ENCODE measurements around the gene TC2N. TPM values are rescaled to one million over a fixed set of nuclear protein-coding genes. Genes with fewer than 3 reads are reported as not detected.

Gene TC2N
- total RNA-seq, 1 experiment from 2014 or later: 30.6 TPM

DNA sequence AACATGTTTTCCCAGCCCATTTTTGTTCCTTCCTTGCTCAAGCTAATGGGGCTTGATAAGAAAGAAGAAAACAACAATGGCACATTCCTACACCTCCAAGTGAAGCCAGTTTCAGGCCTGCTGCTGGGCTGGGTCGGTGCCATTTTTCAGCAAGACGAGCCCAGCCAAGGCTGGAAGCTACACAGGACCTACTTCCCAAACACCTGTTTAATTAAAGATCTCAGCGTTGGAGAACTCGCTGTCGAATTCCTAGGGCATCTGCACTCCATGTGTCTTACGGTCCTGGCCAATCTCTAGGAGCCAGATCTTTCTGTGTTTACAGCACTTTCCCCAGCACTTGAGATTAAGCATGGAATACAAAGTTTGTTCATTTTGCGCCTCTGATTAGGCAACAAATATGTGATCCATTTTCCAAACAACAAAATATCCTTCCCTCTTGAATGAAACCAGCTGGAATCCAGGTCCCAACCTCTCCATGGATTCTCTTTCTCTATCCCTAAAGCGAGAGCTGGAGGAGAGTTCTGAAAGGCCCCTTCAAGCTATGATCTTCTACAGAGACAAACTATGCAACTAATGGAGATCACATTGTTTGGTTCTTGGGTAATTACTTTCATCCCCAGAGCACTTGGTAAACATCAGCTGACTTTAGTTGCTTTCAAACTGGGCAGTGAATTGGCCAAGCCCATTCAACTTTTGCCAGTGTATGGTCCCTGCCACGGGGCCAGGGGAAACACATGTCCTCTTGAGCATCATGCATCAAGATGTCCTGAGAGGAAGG lies 34.3 kb upstream of the TC2N start:
- Mint-ChIP-seq H3K27ac (ENCODE audit: unreplicated experiment) (no peak overlapping the region), H3K36me3 (ENCODE audit: insufficient read depth, unreplicated experiment) (no peaks in the 10 kb centered on the region), H3K27me3 (ENCODE audit: insufficient read depth, unreplicated experiment) (no peaks in the 10 kb centered on the region), H3K4me3 (ENCODE audit: unreplicated experiment) (no peak overlapping the region), H3K4me1 (ENCODE audit: low read depth, unreplicated experiment) (no peaks in the 10 kb centered on the region), H3K9me3 (ENCODE audit: unreplicated experiment) (no peaks in the 10 kb centered on the region)
- Histone ChIP-seq H3K4me1 (no peaks in the 10 kb centered on the region), H3K27me3 (replicated peaks; ENCODE audit: control insufficient read depth, insufficient read depth, low read length) (no peaks in the 10 kb centered on the region), H3K36me3 (ENCODE audit: control insufficient read depth, insufficient read depth, low read length) (no peaks in the 10 kb centered on the region), H3K4me3 (ENCODE audit: low read depth, low read length) (no peak overlapping the region), H3K9me3 (no peaks in the 10 kb centered on the region)
- no TSS peak for BruUV-seq (replicated peaks)
- ChIA-PET POLR2A (no interaction called here), CTCF (interaction anchor here (1.0 kb wide), 1 partner anchor 10 kb away, joined by 5 read pairs; no protein-coding TSS in a partner anchor)
- no peak for DNase-seq
- intact Hi-C loops (cut with micrococcal nuclease; ENCODE audit: unreplicated experiment): no loop called here
- TF ChIP-seq, protein P1, sequence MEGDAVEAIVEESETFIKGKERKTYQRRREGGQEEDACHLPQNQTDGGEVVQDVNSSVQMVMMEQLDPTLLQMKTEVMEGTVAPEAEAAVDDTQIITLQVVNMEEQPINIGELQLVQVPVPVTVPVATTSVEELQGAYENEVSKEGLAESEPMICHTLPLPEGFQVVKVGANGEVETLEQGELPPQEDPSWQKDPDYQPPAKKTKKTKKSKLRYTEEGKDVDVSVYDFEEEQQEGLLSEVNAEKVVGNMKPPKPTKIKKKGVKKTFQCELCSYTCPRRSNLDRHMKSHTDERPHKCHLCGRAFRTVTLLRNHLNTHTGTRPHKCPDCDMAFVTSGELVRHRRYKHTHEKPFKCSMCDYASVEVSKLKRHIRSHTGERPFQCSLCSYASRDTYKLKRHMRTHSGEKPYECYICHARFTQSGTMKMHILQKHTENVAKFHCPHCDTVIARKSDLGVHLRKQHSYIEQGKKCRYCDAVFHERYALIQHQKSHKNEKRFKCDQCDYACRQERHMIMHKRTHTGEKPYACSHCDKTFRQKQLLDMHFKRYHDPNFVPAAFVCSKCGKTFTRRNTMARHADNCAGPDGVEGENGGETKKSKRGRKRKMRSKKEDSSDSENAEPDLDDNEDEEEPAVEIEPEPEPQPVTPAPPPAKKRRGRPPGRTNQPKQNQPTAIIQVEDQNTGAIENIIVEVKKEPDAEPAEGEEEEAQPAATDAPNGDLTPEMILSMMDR (IDR thresholded peaks at IDR 0.05; ENCODE audit: insufficient read depth in 1 of 2, low read depth in 1 of 2, low read length in 1 of 2, severe bottlenecking in 1 of 2, unreplicated experiment in 1 of 2): no peak

DNA sequence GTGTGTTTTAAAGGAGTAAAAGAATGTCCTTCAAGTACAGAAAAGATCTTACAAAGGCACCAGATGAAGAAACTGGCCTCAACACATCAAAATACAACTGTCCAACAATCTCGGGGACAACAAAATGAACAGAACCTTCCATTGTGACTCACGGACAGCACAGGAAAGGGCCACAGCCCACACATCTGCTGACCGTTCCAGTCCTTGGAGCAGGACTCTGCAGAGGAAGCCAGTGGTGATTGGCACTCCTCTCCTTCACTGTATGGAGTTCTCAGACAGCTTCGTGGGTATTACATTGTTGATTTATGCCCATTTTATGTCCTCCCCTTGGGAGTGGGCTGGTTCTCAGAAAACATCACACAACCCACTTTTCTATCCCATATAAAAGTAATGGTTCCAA lies 32.5 kb upstream of the TC2N start:
- DNase-seq: no peak
- no peaks in the 10 kb centered on the region for H3K36me3 ChIP-seq (ENCODE audit: control insufficient read depth, insufficient read depth, low read length)
- Mint-ChIP-seq H3K27me3 (ENCODE audit: insufficient read depth, unreplicated experiment) (no peaks in the 10 kb centered on the region), H3K4me3 (ENCODE audit: unreplicated experiment) (no peak overlapping the region), H3K27ac (ENCODE audit: unreplicated experiment) (no peak overlapping the region), H3K4me1 (ENCODE audit: low read depth, unreplicated experiment) (no peaks in the 10 kb centered on the region), H3K9me3 (ENCODE audit: unreplicated experiment) (no peaks in the 10 kb centered on the region), H3K36me3 (ENCODE audit: insufficient read depth, unreplicated experiment) (no peaks in the 10 kb centered on the region)
- no peak overlapping the region for H3K4me3 ChIP-seq (ENCODE audit: low read depth, low read length)
- BruUV-seq (replicated peaks): no TSS peak
- H3K4me1 ChIP-seq: no peaks in the 10 kb centered on the region
- TF ChIP-seq, protein P1 (IDR thresholded peaks at IDR 0.05; ENCODE audit: insufficient read depth in 1 of 2, low read depth in 1 of 2, low read length in 1 of 2, severe bottlenecking in 1 of 2, unreplicated experiment in 1 of 2): no peak
- intact Hi-C loops (cut with micrococcal nuclease; ENCODE audit: unreplicated experiment): loop anchor here (2.0 to 5.0 kb wide), 2 partner anchors 183 to 249 kb away; no protein-coding TSS in a partner anchor
- no peaks in the 10 kb centered on the region for H3K27me3 ChIP-seq (replicated peaks; ENCODE audit: control insufficient read depth, insufficient read depth, low read length)
- CTCF ChIA-PET: interaction anchor here (0.6 to 1.1 kb wide), 4 partner anchors 41 to 250 kb away, joined by 3 to 8 read pairs (median 4); no protein-coding TSS in a partner anchor
- H3K9me3 ChIP-seq: no peaks in the 10 kb centered on the region
- POLR2A ChIA-PET: interaction anchor here (0.6 kb wide), 1 partner anchor 115 kb away, joined by 4 read pairs; no protein-coding TSS in a partner anchor

DNA sequence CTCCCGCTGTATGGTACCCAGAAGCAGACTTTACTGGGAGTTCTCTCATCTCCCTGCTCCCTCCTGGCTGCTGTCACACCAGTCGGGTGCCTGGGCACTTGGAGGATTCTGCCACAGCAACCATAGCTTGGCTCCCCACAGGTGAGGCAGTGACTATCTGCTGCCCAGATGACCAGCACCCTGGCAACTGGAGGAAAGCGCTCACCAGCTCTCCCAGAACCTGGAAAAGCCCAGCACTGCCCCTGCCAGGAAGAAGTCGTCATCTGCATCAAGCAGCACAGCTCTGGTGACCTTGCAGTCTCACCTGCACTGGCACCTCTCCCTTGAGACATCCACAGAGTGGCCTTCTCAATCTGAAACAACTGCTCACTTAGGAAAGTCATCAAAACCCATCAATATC lies 31.9 kb upstream of the TC2N start:
- CTCF ChIA-PET: interaction anchor here (0.6 to 1.1 kb wide), 5 partner anchors 41 to 250 kb away, joined by 3 to 8 read pairs (median 3); no protein-coding TSS in a partner anchor
- H3K4me1 Mint-ChIP-seq (ENCODE audit: low read depth, unreplicated experiment): no peaks in the 10 kb centered on the region
- no peaks in the 10 kb centered on the region for H3K9me3 ChIP-seq
- no peak overlapping the region for H3K4me3 Mint-ChIP-seq (ENCODE audit: unreplicated experiment)
- no peaks in the 10 kb centered on the region for H3K36me3 Mint-ChIP-seq (ENCODE audit: insufficient read depth, unreplicated experiment)
- no TSS peak for BruUV-seq (replicated peaks)
- no peaks in the 10 kb centered on the region for H3K4me1 ChIP-seq
- H3K36me3 ChIP-seq (ENCODE audit: control insufficient read depth, insufficient read depth, low read length): no peaks in the 10 kb centered on the region
- H3K27me3 ChIP-seq (replicated peaks; ENCODE audit: control insufficient read depth, insufficient read depth, low read length): no peaks in the 10 kb centered on the region
- intact Hi-C loops (cut with micrococcal nuclease; ENCODE audit: unreplicated experiment): loop anchor here (2.0 to 5.0 kb wide), 2 partner anchors 182 to 248 kb away; no protein-coding TSS in a partner anchor
- no peak overlapping the region for H3K4me3 ChIP-seq (ENCODE audit: low read depth, low read length)
- peak; percentile 49 to 55 for DNase-seq
- no peaks in the 10 kb centered on the region for H3K27me3 Mint-ChIP-seq (ENCODE audit: insufficient read depth, unreplicated experiment)
- TF ChIP-seq, protein P1 (IDR thresholded peaks at IDR 0.05; ENCODE audit: insufficient read depth in 1 of 2, low read depth in 1 of 2, low read length in 1 of 2, severe bottlenecking in 1 of 2, unreplicated experiment in 1 of 2): peak in 1 of 2 experiments; percentile 44
- H3K27ac Mint-ChIP-seq (ENCODE audit: unreplicated experiment): no peak overlapping the region
- POLR2A ChIA-PET: interaction anchor here (0.6 kb wide), 2 partner anchors 115 to 222 kb away, joined by 3 to 4 read pairs; no protein-coding TSS in a partner anchor
- H3K9me3 Mint-ChIP-seq (ENCODE audit: unreplicated experiment): no peaks in the 10 kb centered on the region

Measured in Caco-2 (cell line).